Measurements from ENCODE around the gene RAI1.

RAI1 gene

DNA sequence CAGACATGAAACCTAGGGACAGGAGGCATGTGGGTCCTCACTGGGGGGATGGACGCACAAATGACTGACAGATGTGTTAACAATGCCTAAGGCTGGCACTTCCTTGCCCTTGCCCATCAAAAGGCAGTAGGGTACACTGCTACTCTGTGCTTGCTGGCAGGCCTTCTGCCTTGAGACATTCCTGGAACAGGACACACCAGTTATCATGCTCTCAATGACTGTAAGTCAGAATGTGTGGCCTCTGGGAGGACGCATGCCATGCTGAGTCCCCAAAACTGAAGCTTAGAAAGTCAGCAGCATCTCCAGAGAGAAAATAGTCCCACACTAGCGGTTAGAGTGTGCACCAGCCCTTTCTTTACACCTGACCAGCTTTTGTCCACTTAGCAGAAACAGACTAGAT, 171.7 kb downstream of the RAI1 start:
- Histone ChIP-seq H3K4me3 (ENCODE audit: insufficient read depth, low read depth, low read length, poor library complexity, severe bottlenecking) (no peak overlapping the region), H3K27me3 (replicated peaks; ENCODE audit: control insufficient read depth, insufficient read depth, low read length, poor library complexity, severe bottlenecking) (no peaks in the 10 kb centered on the region), H3K4me1 (ENCODE audit: control insufficient read depth, insufficient read depth, low read length, poor library complexity, severe bottlenecking) (peaks cover 29% of the 10 kb centered on the region), H3K27ac (ENCODE audit: insufficient read depth, low read length, poor library complexity, severe bottlenecking) (no peak overlapping the region), H3K9me3 (ENCODE audit: control insufficient read depth, low read length) (no peaks in the 10 kb centered on the region), H3K36me3 (ENCODE audit: control insufficient read depth, insufficient read depth, low read length) (no peaks in the 10 kb centered on the region)
- no peak for DNase-seq

- Histone ChIP-seq H3K4me3 (ENCODE audit: insufficient read depth, low read depth, low read length, poor library complexity, severe bottlenecking) (no peak overlapping the region), H3K27me3 (replicated peaks; ENCODE audit: control insufficient read depth, insufficient read depth, low read length, poor library complexity, severe bottlenecking) (no peaks in the 10 kb centered on the region), H3K27ac (ENCODE audit: insufficient read depth, low read length, poor library complexity, severe bottlenecking) (no peak overlapping the region), H3K4me1 (ENCODE audit: control insufficient read depth, insufficient read depth, low read length, poor library complexity, severe bottlenecking) (peaks cover 19% of the 10 kb centered on the region), H3K9me3 (ENCODE audit: control insufficient read depth, low read length) (no peaks in the 10 kb centered on the region), H3K36me3 (ENCODE audit: control insufficient read depth, insufficient read depth, low read length) (no peaks in the 10 kb centered on the region)
- DNase-seq = no peak
Measured at GRCh38 chr17:17853811-17854447, 172.7 kb downstream of the RAI1 start.

DNA sequence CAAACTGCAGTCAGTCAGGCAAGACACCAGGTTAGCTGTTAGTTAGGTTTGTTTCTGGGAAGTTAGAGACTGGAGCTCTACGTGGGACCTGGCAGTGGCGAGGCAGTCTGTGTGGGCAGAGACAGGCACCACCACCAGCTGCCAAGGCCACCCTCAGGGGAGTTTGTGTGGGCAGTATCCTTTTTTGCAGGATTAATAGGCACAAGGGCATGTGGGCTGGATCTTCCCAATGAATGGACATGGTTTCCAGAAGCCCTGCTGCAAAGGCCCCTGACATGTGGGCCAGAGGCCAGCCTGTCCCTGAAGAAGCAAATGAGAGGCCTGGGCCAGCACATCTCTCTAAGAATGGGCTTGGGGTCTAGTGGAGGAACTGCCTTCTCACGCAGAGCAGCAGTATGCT, 174.7 kb downstream of the RAI1 start:
- no peaks in the 10 kb centered on the region for H3K9me3 ChIP-seq (ENCODE audit: control insufficient read depth, low read length)
- no peaks in the 10 kb centered on the region for H3K36me3 ChIP-seq (ENCODE audit: control insufficient read depth, insufficient read depth, low read length)
- H3K27ac ChIP-seq (ENCODE audit: insufficient read depth, low read length, poor library complexity, severe bottlenecking) = no peak overlapping the region
- DNase-seq = no peak
- no peak overlapping the region for H3K4me3 ChIP-seq (ENCODE audit: insufficient read depth, low read depth, low read length, poor library complexity, severe bottlenecking)
- H3K27me3 ChIP-seq (replicated peaks; ENCODE audit: control insufficient read depth, insufficient read depth, low read length, poor library complexity, severe bottlenecking) = no peaks in the 10 kb centered on the region
- H3K4me1 ChIP-seq (ENCODE audit: control insufficient read depth, insufficient read depth, low read length, poor library complexity, severe bottlenecking) = peaks cover 7% of the 10 kb centered on the region

- Histone ChIP-seq H3K27ac (ENCODE audit: insufficient read depth, low read length, poor library complexity, severe bottlenecking) (no peak overlapping the region), H3K4me3 (ENCODE audit: insufficient read depth, low read depth, low read length, poor library complexity, severe bottlenecking) (no peak overlapping the region), H3K36me3 (ENCODE audit: control insufficient read depth, insufficient read depth, low read length) (peaks cover 3% of the 10 kb centered on the region), H3K27me3 (replicated peaks; ENCODE audit: control insufficient read depth, insufficient read depth, low read length, poor library complexity, severe bottlenecking) (no peaks in the 10 kb centered on the region), H3K4me1 (ENCODE audit: control insufficient read depth, insufficient read depth, low read length, poor library complexity, severe bottlenecking) (peaks cover 7% of the 10 kb centered on the region), H3K9me3 (ENCODE audit: control insufficient read depth, low read length) (no peaks in the 10 kb centered on the region)
- DNase-seq = no peak
Measured at GRCh38 chr17:17856386-17856785, 175.1 kb downstream of the RAI1 start.

DNA sequence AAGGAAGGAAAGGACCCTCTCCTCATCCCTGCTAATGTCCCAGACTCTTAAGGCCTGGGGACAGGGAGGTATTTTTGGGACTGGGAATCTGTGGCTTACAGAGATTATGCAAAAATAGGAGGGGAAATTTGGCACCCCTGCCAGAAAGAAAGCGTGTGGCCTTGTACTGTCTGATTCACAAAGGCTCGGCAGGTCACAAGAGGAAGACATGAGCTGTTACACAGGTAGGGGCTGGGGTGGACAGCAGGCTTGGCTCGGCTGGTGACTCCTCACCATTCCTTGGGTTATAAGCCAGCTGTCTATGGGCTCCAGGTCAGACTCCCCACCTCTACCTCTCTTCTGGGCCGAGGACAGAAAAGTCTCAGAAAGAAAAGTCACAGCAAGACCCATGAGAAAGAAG, 176.2 kb downstream of the RAI1 start:
- H3K36me3 ChIP-seq (ENCODE audit: control insufficient read depth, insufficient read depth, low read length) = peaks cover 3% of the 10 kb centered on the region
- peaks cover 7% of the 10 kb centered on the region for H3K4me1 ChIP-seq (ENCODE audit: control insufficient read depth, insufficient read depth, low read length, poor library complexity, severe bottlenecking)
- no peaks in the 10 kb centered on the region for H3K27me3 ChIP-seq (replicated peaks; ENCODE audit: control insufficient read depth, insufficient read depth, low read length, poor library complexity, severe bottlenecking)
- DNase-seq = no peak
- H3K27ac ChIP-seq (ENCODE audit: insufficient read depth, low read length, poor library complexity, severe bottlenecking) = no peak overlapping the region
- no peaks in the 10 kb centered on the region for H3K9me3 ChIP-seq (ENCODE audit: control insufficient read depth, low read length)
- H3K4me3 ChIP-seq (ENCODE audit: insufficient read depth, low read depth, low read length, poor library complexity, severe bottlenecking) = no peak overlapping the region

GRCh38 chr17:17859909-17860765, 178.9 kb downstream of the RAI1 start:
- H3K27ac ChIP-seq (ENCODE audit: insufficient read depth, low read length, poor library complexity, severe bottlenecking) = no peak overlapping the region
- peak; percentile 53 to 56 (median 56) for DNase-seq
- peaks cover 13% of the 10 kb centered on the region for H3K4me1 ChIP-seq (ENCODE audit: control insufficient read depth, insufficient read depth, low read length, poor library complexity, severe bottlenecking)
- H3K9me3 ChIP-seq (ENCODE audit: control insufficient read depth, low read length) = no peaks in the 10 kb centered on the region
- no peaks in the 10 kb centered on the region for H3K27me3 ChIP-seq (replicated peaks; ENCODE audit: control insufficient read depth, insufficient read depth, low read length, poor library complexity, severe bottlenecking)
- peaks cover 3% of the 10 kb centered on the region for H3K36me3 ChIP-seq (ENCODE audit: control insufficient read depth, insufficient read depth, low read length)
- no peak overlapping the region for H3K4me3 ChIP-seq (ENCODE audit: insufficient read depth, low read depth, low read length, poor library complexity, severe bottlenecking)

- Histone ChIP-seq H3K27ac (ENCODE audit: insufficient read depth, low read length, poor library complexity, severe bottlenecking) (no peak overlapping the region), H3K4me1 (ENCODE audit: control insufficient read depth, insufficient read depth, low read length, poor library complexity, severe bottlenecking) (peaks cover 13% of the 10 kb centered on the region)
- no peak for DNase-seq
Measured at GRCh38 chr17:17860766-17861107, 179.5 kb downstream of the RAI1 start.

More at GRCh38 chr17:17860766-17861107, 179.5 kb downstream of the RAI1 start:
- no peak overlapping the region for H3K4me3 ChIP-seq (ENCODE audit: insufficient read depth, low read depth, low read length, poor library complexity, severe bottlenecking)
- peaks cover 3% of the 10 kb centered on the region for H3K36me3 ChIP-seq (ENCODE audit: control insufficient read depth, insufficient read depth, low read length)
- H3K9me3 ChIP-seq (ENCODE audit: control insufficient read depth, low read length) = no peaks in the 10 kb centered on the region
- no peaks in the 10 kb centered on the region for H3K27me3 ChIP-seq (replicated peaks; ENCODE audit: control insufficient read depth, insufficient read depth, low read length, poor library complexity, severe bottlenecking)
